Colonic mucosa (tissue), 4 donors: ENCODE measurements around the gene RBFOX2. TPM values are rescaled to one million over a fixed set of nuclear protein-coding genes. Genes with fewer than 3 reads are reported as not detected.
A peak's percentile ranks its signal among the peaks of the same experiment; 100 is the strongest.

Experiments used
- DNase-seq: peaks from one replicate; pipeline ENCODE4 v3.0.0-alpha.2; 2020
- H3K27ac ChIP-seq: fragments of 200-600 bp; one replicate; pipeline ENCODE4 v1.8.0; 2021
- H3K27me3 ChIP-seq: fragments of 200-600 bp; one replicate; pipeline ENCODE4 v1.8.0; 2021
- H3K36me3 ChIP-seq: fragments of 200-600 bp; one replicate; pipeline ENCODE4 v1.8.0; 2021
- H3K4me1 ChIP-seq: fragments of 200-600 bp; one replicate; pipeline ENCODE4 v1.8.0; 2021; ENCODE audit warnings: mild to moderate bottlenecking
- H3K4me3 ChIP-seq: fragments of 200-600 bp; one replicate; pipeline ENCODE4 v1.8.0; 2021
- H3K9ac ChIP-seq, 2 donors: one replicate each; pipeline ENCODE4 v1.7.0; 2013; ENCODE audit warnings: control low read depth in 2 of 2, low read depth in 2 of 2, low read length in 2 of 2
- H3K9me3 ChIP-seq: fragments of 200-600 bp; one replicate; pipeline ENCODE4 v1.8.0; 2021
- CTCF ChIP-seq: fragments of 200-600 bp; IDR thresholded peaks from one replicate; pipeline ENCODE4 v1.8.0; 2022; ENCODE audit warnings: antibody characterized with exemption, mild to moderate bottlenecking
- intact Hi-C: fragments of 100-400 bp; cut with DNase I; formaldehyde crosslinking; loops from one replicate; pipeline ENCODE4 v1.14.1; 2022
- total RNA-seq, 2 donors: library from RNA; stranded (reverse); fragmentation: NEBNext Ultra II Directional in 1 of 2; extraction: Animal tissue kit (Norgen Biotek cat#: 25700) in 1 of 2; gene quantifications; one replicate each; pipeline ENCODE4 v1.2.1, GENCODE V29; 2021
- donor health status: healthy.
- donor health status: DM: no; HTN: no; CAD: no.
- donor health status: DM: no; HTN: no; CAD: no.

Gene RBFOX2
- total RNA-seq, 2 donors from 2014 or later = 44.4 to 60.2 TPM

GRCh38 chr22:35769974-35770373 lies 258.6 kb downstream of the RBFOX2 start:
- Histone ChIP-seq H3K27me3 (no peaks in the 10 kb centered on the region), H3K4me3 (no peak overlapping the region), H3K27ac (no peak overlapping the region), H3K4me1 (no peaks in the 10 kb centered on the region), H3K9ac (no peak overlapping the region), H3K9me3 (no peaks in the 10 kb centered on the region), H3K36me3 (no peaks in the 10 kb centered on the region)
- no peak for TF ChIP-seq CTCF
- DNase-seq = no peak
- intact Hi-C loops = no loop called here

GRCh38 chr22:35766654-35767580 lies 261.7 kb downstream of the RBFOX2 start:
- no peaks in the 10 kb centered on the region for H3K4me1 ChIP-seq
- no peak for DNase-seq
- intact Hi-C loops = no loop called here
- H3K4me3 ChIP-seq = no peak overlapping the region
- H3K9me3 ChIP-seq = no peaks in the 10 kb centered on the region
- H3K9ac ChIP-seq = no peak overlapping the region
- no peak for TF ChIP-seq CTCF
- H3K27ac ChIP-seq = peak overlapping the region; percentile 25
- no peaks in the 10 kb centered on the region for H3K27me3 ChIP-seq
- no peaks in the 10 kb centered on the region for H3K36me3 ChIP-seq

GRCh38 chr22:35761037-35761436 lies 267.6 kb downstream of the RBFOX2 start:
- Histone ChIP-seq H3K9ac (no peak overlapping the region), H3K4me3 (no peak overlapping the region), H3K27me3 (no peaks in the 10 kb centered on the region), H3K4me1 (no peaks in the 10 kb centered on the region), H3K36me3 (peaks cover 4% of the 10 kb centered on the region), H3K27ac (no peak overlapping the region), H3K9me3 (no peaks in the 10 kb centered on the region)
- intact Hi-C loops = no loop called here
- TF ChIP-seq CTCF = no peak
- no peak for DNase-seq

GRCh38 chr22:35758394-35758793 lies 270.2 kb downstream of the RBFOX2 start:
- Histone ChIP-seq H3K4me3 (no peak overlapping the region), H3K27ac (no peak overlapping the region), H3K4me1 (no peaks in the 10 kb centered on the region), H3K9ac (no peak overlapping the region), H3K9me3 (no peaks in the 10 kb centered on the region), H3K36me3 (peaks cover 4% of the 10 kb centered on the region), H3K27me3 (no peaks in the 10 kb centered on the region)
- TF ChIP-seq CTCF = no peak
- no peak for DNase-seq
- intact Hi-C loops = no loop called here

- Histone ChIP-seq H3K9ac (no peak overlapping the region), H3K27me3 (no peaks in the 10 kb centered on the region), H3K4me3 (no peak overlapping the region), H3K36me3 (peaks cover 4% of the 10 kb centered on the region), H3K27ac (no peak overlapping the region), H3K4me1 (no peaks in the 10 kb centered on the region), H3K9me3 (no peaks in the 10 kb centered on the region)
- no peak for TF ChIP-seq CTCF
- no peak for DNase-seq
- intact Hi-C loops = no loop called here
Measured at GRCh38 chr22:35756722-35757121, 271.9 kb downstream of the RBFOX2 start.
